WERI-Rb-1 (cell line): ENCODE data around the gene CRHBP.

Experiments
- DNase-seq: peaks from one replicate; pipeline ENCODE4 v3.0.0-alpha.2; 2020
- H3K27ac ChIP-seq: fragments of 250-450 bp; sonication (Bioruptor Pico); 2 replicates; pipeline ENCODE4 v1.5.1; 2020; ENCODE audit warnings: mild to moderate bottlenecking, moderate library complexity
- H3K27me3 ChIP-seq: fragments of 250-450 bp; sonication (Bioruptor Pico); 2 replicates; pipeline ENCODE4 v1.5.1; 2021; ENCODE audit warnings: mild to moderate bottlenecking, low read depth, moderate library complexity; ENCODE audit not compliant: insufficient read depth, severe bottlenecking
- H3K36me3 ChIP-seq: fragments of 250-450 bp; sonication (Bioruptor Pico); 2 replicates; pipeline ENCODE4 v1.5.1; 2020; ENCODE audit warnings: mild to moderate bottlenecking, moderate library complexity
- H3K4me3 ChIP-seq: 2 replicates; pipeline ENCODE4 v1.5.1; 2011; ENCODE audit warnings: low read depth, mild to moderate bottlenecking, control low read depth, low read length
- H3K9me3 ChIP-seq: fragments of 250-450 bp; sonication (Bioruptor Pico); 2 replicates; pipeline ENCODE4 v1.5.1; 2021; ENCODE audit warnings: mild to moderate bottlenecking, moderate library complexity; ENCODE audit not compliant: severe bottlenecking
- CTCF ChIP-seq: IDR thresholded peaks from 2 replicates; pipeline ENCODE4 v1.5.1; 2011; ENCODE audit warnings: low read depth, mild to moderate bottlenecking, control low read depth, inconsistent platforms, low read length

CRHBP gene

GRCh38 chr5:77012601-77013000 lies 59.8 kb downstream of the CRHBP start:
- Histone ChIP-seq H3K27me3 (no peaks in the 10 kb centered on the region), H3K27ac (no peak overlapping the region)
- no peak for DNase-seq

GRCh38 chr5:77015938-77016569 lies 63.2 kb downstream of the CRHBP start:
- H3K9me3 ChIP-seq: no peaks in the 10 kb centered on the region
- peak; percentile 27; the same call in 1 of the 2 replicates for TF ChIP-seq CTCF
- no peak for DNase-seq
- H3K4me3 ChIP-seq: no peak overlapping the region
- H3K36me3 ChIP-seq: no peaks in the 10 kb centered on the region
- H3K27me3 ChIP-seq: no peaks in the 10 kb centered on the region
- no peak overlapping the region for H3K27ac ChIP-seq

More at GRCh38 chr5:77012601-77013000, 59.8 kb downstream of the CRHBP start:
- no peaks in the 10 kb centered on the region for H3K9me3 ChIP-seq
- no peak overlapping the region for H3K4me3 ChIP-seq
- no peaks in the 10 kb centered on the region for H3K36me3 ChIP-seq
- TF ChIP-seq CTCF: no peak

- Histone ChIP-seq H3K9me3 (no peaks in the 10 kb centered on the region), H3K36me3 (no peaks in the 10 kb centered on the region), H3K4me3 (no peak overlapping the region), H3K27ac (no peak overlapping the region), H3K27me3 (no peaks in the 10 kb centered on the region)
- no peak for TF ChIP-seq CTCF
- no peak for DNase-seq
These were observed 64.1 kb downstream of the CRHBP start for GRCh38 chr5:77016962-77017361.

GRCh38 chr5:77017668-77018067 lies 64.8 kb downstream of the CRHBP start:
- H3K9me3 ChIP-seq: peaks cover 2% of the 10 kb centered on the region
- no peaks in the 10 kb centered on the region for H3K36me3 ChIP-seq
- DNase-seq: no peak
- H3K4me3 ChIP-seq: no peak overlapping the region
- no peak overlapping the region for H3K27ac ChIP-seq
- no peak for TF ChIP-seq CTCF
- H3K27me3 ChIP-seq: no peaks in the 10 kb centered on the region
